ENCODE data around the gene CREB3.

CREB3 gene

GRCh38 chr9:35712762-35713400 is 19.6 kb upstream of the CREB3 start:
- H2AFZ ChIP-seq (ENCODE audit: low read length): no peak overlapping the region
- H3K9me3 ChIP-seq (ENCODE audit: insufficient read depth, low read depth, low read length): no peaks in the 10 kb centered on the region
- H3K79me2 ChIP-seq (ENCODE audit: insufficient read depth, low read length): no peaks in the 10 kb centered on the region
- no peaks in the 10 kb centered on the region for H3K4me1 ChIP-seq (ENCODE audit: insufficient read depth, low read length, poor library complexity, severe bottlenecking)
- H3K4me3 ChIP-seq (ENCODE audit: low read length, poor library complexity, severe bottlenecking): no peak overlapping the region
- no peak overlapping the region for H3K4me2 ChIP-seq (ENCODE audit: low read depth, low read length, poor library complexity, severe bottlenecking)
- peaks cover 92% of the 10 kb centered on the region for H3K36me3 ChIP-seq (ENCODE audit: insufficient read depth, low read length)
- H3F3A ChIP-seq (ENCODE audit: low read depth): no peaks in the 10 kb centered on the region
- H4K20me1 ChIP-seq (ENCODE audit: insufficient read depth, low read length, poor library complexity, severe bottlenecking): no peaks in the 10 kb centered on the region
- H3K9ac ChIP-seq (ENCODE audit: low read depth, low read length, poor library complexity, severe bottlenecking): no peak overlapping the region
- no peaks in the 10 kb centered on the region for H3K9me2 ChIP-seq (replicated peaks; ENCODE audit: low read depth, low read length)
- H3K27me3 ChIP-seq (ENCODE audit: insufficient read depth, low read length, poor library complexity, severe bottlenecking): no peaks in the 10 kb centered on the region
- TF ChIP-seq, protein P1, sequence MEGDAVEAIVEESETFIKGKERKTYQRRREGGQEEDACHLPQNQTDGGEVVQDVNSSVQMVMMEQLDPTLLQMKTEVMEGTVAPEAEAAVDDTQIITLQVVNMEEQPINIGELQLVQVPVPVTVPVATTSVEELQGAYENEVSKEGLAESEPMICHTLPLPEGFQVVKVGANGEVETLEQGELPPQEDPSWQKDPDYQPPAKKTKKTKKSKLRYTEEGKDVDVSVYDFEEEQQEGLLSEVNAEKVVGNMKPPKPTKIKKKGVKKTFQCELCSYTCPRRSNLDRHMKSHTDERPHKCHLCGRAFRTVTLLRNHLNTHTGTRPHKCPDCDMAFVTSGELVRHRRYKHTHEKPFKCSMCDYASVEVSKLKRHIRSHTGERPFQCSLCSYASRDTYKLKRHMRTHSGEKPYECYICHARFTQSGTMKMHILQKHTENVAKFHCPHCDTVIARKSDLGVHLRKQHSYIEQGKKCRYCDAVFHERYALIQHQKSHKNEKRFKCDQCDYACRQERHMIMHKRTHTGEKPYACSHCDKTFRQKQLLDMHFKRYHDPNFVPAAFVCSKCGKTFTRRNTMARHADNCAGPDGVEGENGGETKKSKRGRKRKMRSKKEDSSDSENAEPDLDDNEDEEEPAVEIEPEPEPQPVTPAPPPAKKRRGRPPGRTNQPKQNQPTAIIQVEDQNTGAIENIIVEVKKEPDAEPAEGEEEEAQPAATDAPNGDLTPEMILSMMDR (conservative IDR thresholded peaks at IDR 0.05; ENCODE audit: low read length): no peak
- TF ChIP-seq EZH2phosphoT487 (IDR thresholded peaks at IDR 0.05; ENCODE audit: borderline replicate concordance): no peak

DNA sequence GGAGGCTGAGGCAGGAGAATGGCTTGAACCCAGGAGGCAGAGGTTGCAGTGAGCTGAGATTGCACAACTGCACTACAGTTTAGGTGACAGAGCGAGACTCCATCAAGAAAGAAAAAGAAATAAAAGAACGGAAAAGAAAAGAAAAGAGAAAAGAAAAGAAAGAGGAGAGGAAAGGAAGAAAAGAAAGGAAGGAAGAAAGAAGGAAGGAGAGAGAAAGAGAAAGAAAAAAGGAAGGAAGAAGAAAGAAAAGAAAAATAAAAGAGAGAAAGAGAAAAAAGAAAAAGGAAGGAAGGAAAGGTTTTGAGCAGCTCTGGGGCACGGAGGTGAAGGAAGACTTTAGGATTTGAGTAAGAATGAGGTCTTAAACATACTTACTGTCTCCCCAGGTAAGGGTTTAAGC is 18.9 kb upstream of the CREB3 start:
- Histone ChIP-seq H2AFZ (ENCODE audit: low read length) (no peak overlapping the region), H3K79me2 (ENCODE audit: insufficient read depth, low read length) (no peaks in the 10 kb centered on the region), H3K4me2 (ENCODE audit: low read depth, low read length, poor library complexity, severe bottlenecking) (no peak overlapping the region), H3K4me3 (ENCODE audit: low read length, poor library complexity, severe bottlenecking) (no peak overlapping the region), H3K9ac (ENCODE audit: low read depth, low read length, poor library complexity, severe bottlenecking) (no peak overlapping the region), H3K27me3 (ENCODE audit: insufficient read depth, low read length, poor library complexity, severe bottlenecking) (no peaks in the 10 kb centered on the region), H3K36me3 (ENCODE audit: insufficient read depth, low read length) (peaks cover 92% of the 10 kb centered on the region; the same call in 1 of the 2 replicates), H3F3A (ENCODE audit: low read depth) (no peaks in the 10 kb centered on the region), H4K20me1 (ENCODE audit: insufficient read depth, low read length, poor library complexity, severe bottlenecking) (no peaks in the 10 kb centered on the region), H3K9me2 (replicated peaks; ENCODE audit: low read depth, low read length) (no peaks in the 10 kb centered on the region), H3K4me1 (ENCODE audit: insufficient read depth, low read length, poor library complexity, severe bottlenecking) (no peaks in the 10 kb centered on the region), H3K9me3 (ENCODE audit: insufficient read depth, low read depth, low read length) (no peaks in the 10 kb centered on the region)
- no peak for TF ChIP-seq EZH2phosphoT487 (IDR thresholded peaks at IDR 0.05; ENCODE audit: borderline replicate concordance)
- TF ChIP-seq, protein P1 (conservative IDR thresholded peaks at IDR 0.05; ENCODE audit: low read length): no peak

DNA sequence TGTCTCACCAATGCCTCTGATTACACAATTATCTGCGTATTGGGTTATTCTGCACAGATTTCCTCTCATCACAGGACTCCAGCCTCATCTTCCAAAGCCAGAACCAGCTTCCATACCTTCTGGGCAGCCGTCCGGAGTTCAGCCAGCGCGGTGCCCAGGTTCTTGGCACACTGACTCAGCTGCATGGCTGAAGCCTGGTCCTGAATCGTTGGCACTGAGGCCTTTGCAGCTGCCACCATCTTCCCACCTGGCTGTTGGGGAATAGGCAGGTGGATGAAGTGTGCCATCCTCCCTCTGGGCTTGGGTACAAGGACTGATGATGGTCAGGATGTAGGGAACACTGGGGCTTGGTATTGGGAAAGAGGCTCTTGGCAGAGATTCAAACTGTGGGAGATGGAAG is 18.3 kb upstream of the CREB3 start:
- no peak overlapping the region for H3K4me2 ChIP-seq (ENCODE audit: low read depth, low read length, poor library complexity, severe bottlenecking)
- H3F3A ChIP-seq (ENCODE audit: low read depth): no peaks in the 10 kb centered on the region
- no peaks in the 10 kb centered on the region for H4K20me1 ChIP-seq (ENCODE audit: insufficient read depth, low read length, poor library complexity, severe bottlenecking)
- peaks cover 92% of the 10 kb centered on the region; the same call in 1 of the 2 replicates for H3K36me3 ChIP-seq (ENCODE audit: insufficient read depth, low read length)
- H3K4me3 ChIP-seq (ENCODE audit: low read length, poor library complexity, severe bottlenecking): no peak overlapping the region
- H3K9me3 ChIP-seq (ENCODE audit: insufficient read depth, low read depth, low read length): no peaks in the 10 kb centered on the region
- H3K79me2 ChIP-seq (ENCODE audit: insufficient read depth, low read length): no peaks in the 10 kb centered on the region
- no peaks in the 10 kb centered on the region for H3K9me2 ChIP-seq (replicated peaks; ENCODE audit: low read depth, low read length)
- no peak overlapping the region for H2AFZ ChIP-seq (ENCODE audit: low read length)
- H3K27me3 ChIP-seq (ENCODE audit: insufficient read depth, low read length, poor library complexity, severe bottlenecking): no peaks in the 10 kb centered on the region
- H3K4me1 ChIP-seq (ENCODE audit: insufficient read depth, low read length, poor library complexity, severe bottlenecking): no peaks in the 10 kb centered on the region
- no peak overlapping the region for H3K9ac ChIP-seq (ENCODE audit: low read depth, low read length, poor library complexity, severe bottlenecking)
- no peak for TF ChIP-seq EZH2phosphoT487 (IDR thresholded peaks at IDR 0.05; ENCODE audit: borderline replicate concordance)
- TF ChIP-seq, protein P1 (conservative IDR thresholded peaks at IDR 0.05; ENCODE audit: low read length): no peak

Measured in Loucy (cell line).